Osteocyte (in vitro differentiated cells): ENCODE results near the gene LRFN4. TPM values are rescaled to one million over a fixed set of nuclear protein-coding genes. Genes with fewer than 3 reads are reported as not detected.

Experiments used
- DNase-seq: peaks from one replicate; pipeline ENCODE4 v3.0.0; 2021; ENCODE audit warnings: mixed read lengths; ENCODE audit not compliant: unreplicated experiment; ENCODE audit errors: extremely low spot score
- H3K27ac Mint-ChIP-seq: one replicate; pipeline ENCODE4 v1.8.0; 2021; ENCODE audit warnings: mild to moderate bottlenecking, mixed read lengths; ENCODE audit not compliant: unreplicated experiment
- H3K27me3 Mint-ChIP-seq: one replicate; pipeline ENCODE4 v1.8.0; 2021; ENCODE audit warnings: mixed read lengths; ENCODE audit not compliant: unreplicated experiment
- H3K36me3 Mint-ChIP-seq: one replicate; pipeline ENCODE4 v1.8.0; 2021; ENCODE audit warnings: mixed read lengths; ENCODE audit not compliant: unreplicated experiment
- H3K4me1 Mint-ChIP-seq: one replicate; pipeline ENCODE4 v1.8.0; 2021; ENCODE audit warnings: mixed read lengths; ENCODE audit not compliant: unreplicated experiment
- H3K4me3 Mint-ChIP-seq: one replicate; pipeline ENCODE4 v1.8.0; 2021; ENCODE audit warnings: mild to moderate bottlenecking, moderate library complexity, mixed read lengths; ENCODE audit not compliant: unreplicated experiment
- H3K9me3 Mint-ChIP-seq: one replicate; pipeline ENCODE4 v1.8.0; 2021; ENCODE audit warnings: mixed read lengths; ENCODE audit not compliant: unreplicated experiment
- CTCF ChIP-seq: fragments of 200-600 bp; sonication (generic); IDR thresholded peaks from 2 replicates; pipeline ENCODE4 v1.5.0; 2021; ENCODE audit warnings: antibody characterized with exemption, mild to moderate bottlenecking, moderate library complexity
- total RNA-seq: library from RNA; stranded (reverse); gene quantifications from 2 replicates; pipeline ENCODE4 v1.2.1, GENCODE V29; 2021

The LRFN4 gene
- total RNA-seq, 1 donor from 2014 or later, result 45.0 TPM

- H3K27ac Mint-ChIP-seq, result no peak overlapping the region
- no peaks in the 10 kb centered on the region for H3K4me1 Mint-ChIP-seq
- H3K4me3 Mint-ChIP-seq, result no peak overlapping the region
- TF ChIP-seq CTCF, result no peak
- no peaks in the 10 kb centered on the region for H3K27me3 Mint-ChIP-seq
- peaks cover 12% of the 10 kb centered on the region for H3K36me3 Mint-ChIP-seq
- DNase-seq, result no peak
- no peaks in the 10 kb centered on the region for H3K9me3 Mint-ChIP-seq
Measured at GRCh38 chr11:66870616-66871520, 14.0 kb downstream of the LRFN4 start.

GRCh38 chr11:66871521-66871901, 14.6 kb downstream of the LRFN4 start:
- no peak for TF ChIP-seq CTCF

GRCh38 chr11:66874232-66874631, 17.4 kb downstream of the LRFN4 start:
- peaks cover 6% of the 10 kb centered on the region for H3K36me3 Mint-ChIP-seq
- no peaks in the 10 kb centered on the region for H3K9me3 Mint-ChIP-seq
- H3K4me1 Mint-ChIP-seq, result peaks cover 21% of the 10 kb centered on the region
- H3K4me3 Mint-ChIP-seq, result no peak overlapping the region
- TF ChIP-seq CTCF, result no peak
- no peak for DNase-seq
- H3K27me3 Mint-ChIP-seq, result no peaks in the 10 kb centered on the region
- peak overlapping the region; percentile 50 for H3K27ac Mint-ChIP-seq

More at GRCh38 chr11:66871521-66871901, 14.6 kb downstream of the LRFN4 start:
- Mint-ChIP-seq H3K36me3 (peaks cover 12% of the 10 kb centered on the region), H3K27me3 (no peaks in the 10 kb centered on the region), H3K4me3 (no peak overlapping the region), H3K4me1 (peaks cover under 1% of the 10 kb centered on the region), H3K27ac (no peak overlapping the region), H3K9me3 (no peaks in the 10 kb centered on the region)
- no peak for DNase-seq

- Mint-ChIP-seq H3K27ac (no peak overlapping the region), H3K36me3 (peaks cover 4% of the 10 kb centered on the region), H3K9me3 (no peaks in the 10 kb centered on the region), H3K27me3 (no peaks in the 10 kb centered on the region), H3K4me1 (peaks cover 32% of the 10 kb centered on the region), H3K4me3 (no peak overlapping the region)
- DNase-seq, result no peak
- TF ChIP-seq CTCF, result no peak
Measured at GRCh38 chr11:66875378-66875777, 18.5 kb downstream of the LRFN4 start.

DNA sequence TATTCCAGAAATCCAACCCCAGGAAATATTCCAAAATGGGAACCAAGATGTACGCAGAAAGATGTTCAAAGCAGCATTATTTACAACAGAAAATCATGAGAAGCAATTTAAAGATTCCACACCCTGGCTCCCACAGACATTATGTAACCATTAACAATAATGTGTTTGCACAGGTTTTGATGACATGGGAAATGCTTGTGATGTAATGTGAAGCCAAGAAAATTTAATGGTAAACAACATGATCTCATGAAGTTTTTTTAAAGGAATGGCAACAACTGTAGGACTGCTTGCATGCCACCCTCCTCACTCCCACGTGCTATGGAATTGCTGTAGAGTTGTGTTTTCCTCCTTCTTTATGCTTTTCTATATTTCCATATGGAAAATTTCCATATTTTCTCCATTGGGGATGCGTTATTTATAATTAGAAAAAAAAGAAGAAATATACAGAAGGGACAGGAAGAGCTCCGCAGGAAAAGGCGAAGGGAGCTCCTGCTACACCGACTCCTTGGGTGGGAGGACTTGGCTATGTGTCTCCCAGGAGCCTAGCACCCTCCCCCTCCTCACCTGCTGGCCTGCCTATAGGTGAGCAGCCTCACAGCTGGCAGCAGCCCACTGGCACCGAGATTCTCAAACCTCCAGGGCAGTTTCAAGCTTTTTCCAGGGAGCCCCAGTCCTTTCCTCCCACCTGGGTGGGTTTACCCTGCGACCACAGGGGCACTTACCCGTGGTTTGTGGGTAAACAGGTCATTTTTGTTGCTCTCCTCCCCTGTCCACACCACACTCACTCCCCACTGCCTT, 20.9 kb downstream of the LRFN4 start:
- Mint-ChIP-seq H3K4me3 (no peak overlapping the region), H3K27me3 (no peaks in the 10 kb centered on the region), H3K9me3 (no peaks in the 10 kb centered on the region), H3K27ac (peak overlapping the region; percentile 84), H3K36me3 (no peaks in the 10 kb centered on the region), H3K4me1 (peaks cover 54% of the 10 kb centered on the region)
- no peak for DNase-seq
- no peak for TF ChIP-seq CTCF
